Ishikawa (cell line): ENCODE results near the gene PKP1.

ENCODE experiments used
- CEBPB ChIP-seq: IDR thresholded peaks from 2 replicates; pipeline ENCODE4 v1.6.1; 2012
- CREB1 ChIP-seq: IDR thresholded peaks from 2 replicates; pipeline ENCODE4 v1.6.1; 2012; ENCODE audit warnings: low read depth
- EGR1 ChIP-seq: IDR thresholded peaks from 2 replicates; pipeline ENCODE4 v1.6.1; 2012
- EP300 ChIP-seq: IDR thresholded peaks from 2 replicates; pipeline ENCODE4 v1.6.1; 2012; ENCODE audit warnings: borderline replicate concordance
- FOXM1 ChIP-seq: IDR thresholded peaks from 2 replicates; pipeline ENCODE4 v1.6.1; 2012; ENCODE audit warnings: low read depth, borderline replicate concordance
- RAD21 ChIP-seq: IDR thresholded peaks from 2 replicates; pipeline ENCODE4 v1.6.1; 2012; ENCODE audit warnings: low read depth
- TAF1 ChIP-seq: IDR thresholded peaks from 2 replicates; pipeline ENCODE4 v1.6.1; 2012; ENCODE audit warnings: low read depth, mild to moderate bottlenecking
- TCF12 ChIP-seq: IDR thresholded peaks from 2 replicates; pipeline ENCODE4 v1.6.1; 2012; ENCODE audit warnings: low read depth
- TEAD4 ChIP-seq: IDR thresholded peaks from 2 replicates; pipeline ENCODE4 v1.6.1; 2012
- USF1 ChIP-seq: IDR thresholded peaks from 2 replicates; pipeline ENCODE4 v1.6.1; 2012
- YY1 ChIP-seq: IDR thresholded peaks from 2 replicates; pipeline ENCODE4 v1.6.1; 2012; ENCODE audit warnings: low read depth
- TF ChIP-seq, protein P1 (sequence below): IDR thresholded peaks from 2 replicates; pipeline ENCODE4 v1.6.1; 2012
- TF ChIP-seq, protein P2 (sequence below): IDR thresholded peaks from 2 replicates; pipeline ENCODE4 v1.6.1; 2012; ENCODE audit warnings: low read depth, mild to moderate bottlenecking

PKP1 gene

DNA sequence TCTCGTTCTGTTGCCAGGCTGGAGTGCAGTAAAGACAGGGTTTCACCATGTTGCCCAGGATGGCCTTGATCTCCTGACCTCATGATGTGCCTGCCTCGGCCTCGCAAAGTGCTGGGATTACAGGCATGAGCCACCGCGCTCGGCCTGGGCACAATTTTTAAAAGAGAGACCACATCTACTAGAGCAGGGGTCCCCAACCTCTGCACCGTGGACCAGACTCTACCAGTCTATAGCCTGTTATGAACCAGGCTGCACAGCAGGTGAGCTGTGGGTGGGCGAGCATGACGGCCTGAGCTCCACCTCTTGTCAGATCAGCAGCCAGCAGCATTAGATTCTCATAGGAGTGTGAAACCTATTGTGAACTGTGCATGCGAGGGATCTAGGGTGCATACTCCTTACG lies 73.4 kb downstream of the PKP1 start:
- TF ChIP-seq, protein P1, sequence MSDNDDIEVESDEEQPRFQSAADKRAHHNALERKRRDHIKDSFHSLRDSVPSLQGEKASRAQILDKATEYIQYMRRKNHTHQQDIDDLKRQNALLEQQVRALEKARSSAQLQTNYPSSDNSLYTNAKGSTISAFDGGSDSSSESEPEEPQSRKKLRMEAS = no peak
- no peak for TF ChIP-seq YY1
- no peak for TF ChIP-seq TCF12
- no peak for TF ChIP-seq RAD21
- 0 out of 2 replicates have a peak, but pooled peaks have one; percentile 8 for TF ChIP-seq EGR1
- TF ChIP-seq EP300 = no peak

DNA sequence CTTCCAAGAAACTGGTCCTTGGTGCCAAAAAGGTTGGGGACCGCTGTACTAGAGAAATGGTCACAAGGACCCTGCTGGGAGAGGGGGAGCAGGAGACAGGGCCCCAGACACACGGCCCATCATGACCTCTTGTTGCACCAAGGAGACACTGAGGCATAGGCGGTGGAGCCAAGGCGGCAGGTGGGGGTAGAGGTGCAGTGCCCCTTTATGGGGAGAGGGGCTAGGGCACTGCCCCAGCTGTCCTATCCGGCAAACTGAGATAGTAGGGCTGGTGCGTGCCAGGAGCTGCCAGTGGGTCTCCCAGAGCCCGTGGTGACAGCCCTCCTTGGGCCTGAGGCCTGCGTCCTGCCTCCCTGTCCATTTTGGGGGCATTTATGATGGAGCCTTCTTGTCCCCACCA lies 73.9 kb downstream of the PKP1 start:
- no peak for TF ChIP-seq CREB1
- TF ChIP-seq, protein P2, sequence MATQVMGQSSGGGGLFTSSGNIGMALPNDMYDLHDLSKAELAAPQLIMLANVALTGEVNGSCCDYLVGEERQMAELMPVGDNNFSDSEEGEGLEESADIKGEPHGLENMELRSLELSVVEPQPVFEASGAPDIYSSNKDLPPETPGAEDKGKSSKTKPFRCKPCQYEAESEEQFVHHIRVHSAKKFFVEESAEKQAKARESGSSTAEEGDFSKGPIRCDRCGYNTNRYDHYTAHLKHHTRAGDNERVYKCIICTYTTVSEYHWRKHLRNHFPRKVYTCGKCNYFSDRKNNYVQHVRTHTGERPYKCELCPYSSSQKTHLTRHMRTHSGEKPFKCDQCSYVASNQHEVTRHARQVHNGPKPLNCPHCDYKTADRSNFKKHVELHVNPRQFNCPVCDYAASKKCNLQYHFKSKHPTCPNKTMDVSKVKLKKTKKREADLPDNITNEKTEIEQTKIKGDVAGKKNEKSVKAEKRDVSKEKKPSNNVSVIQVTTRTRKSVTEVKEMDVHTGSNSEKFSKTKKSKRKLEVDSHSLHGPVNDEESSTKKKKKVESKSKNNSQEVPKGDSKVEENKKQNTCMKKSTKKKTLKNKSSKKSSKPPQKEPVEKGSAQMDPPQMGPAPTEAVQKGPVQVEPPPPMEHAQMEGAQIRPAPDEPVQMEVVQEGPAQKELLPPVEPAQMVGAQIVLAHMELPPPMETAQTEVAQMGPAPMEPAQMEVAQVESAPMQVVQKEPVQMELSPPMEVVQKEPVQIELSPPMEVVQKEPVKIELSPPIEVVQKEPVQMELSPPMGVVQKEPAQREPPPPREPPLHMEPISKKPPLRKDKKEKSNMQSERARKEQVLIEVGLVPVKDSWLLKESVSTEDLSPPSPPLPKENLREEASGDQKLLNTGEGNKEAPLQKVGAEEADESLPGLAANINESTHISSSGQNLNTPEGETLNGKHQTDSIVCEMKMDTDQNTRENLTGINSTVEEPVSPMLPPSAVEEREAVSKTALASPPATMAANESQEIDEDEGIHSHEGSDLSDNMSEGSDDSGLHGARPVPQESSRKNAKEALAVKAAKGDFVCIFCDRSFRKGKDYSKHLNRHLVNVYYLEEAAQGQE = no peak
- TF ChIP-seq, protein P1 = no peak

GRCh38 chr1:201357636-201358348 lies 74.5 kb downstream of the PKP1 start:
- TF ChIP-seq, protein P2 = no peak
- TF ChIP-seq TCF12 (no peak), TAF1 (no peak)
- TF ChIP-seq, protein P1 = no peak

DNA sequence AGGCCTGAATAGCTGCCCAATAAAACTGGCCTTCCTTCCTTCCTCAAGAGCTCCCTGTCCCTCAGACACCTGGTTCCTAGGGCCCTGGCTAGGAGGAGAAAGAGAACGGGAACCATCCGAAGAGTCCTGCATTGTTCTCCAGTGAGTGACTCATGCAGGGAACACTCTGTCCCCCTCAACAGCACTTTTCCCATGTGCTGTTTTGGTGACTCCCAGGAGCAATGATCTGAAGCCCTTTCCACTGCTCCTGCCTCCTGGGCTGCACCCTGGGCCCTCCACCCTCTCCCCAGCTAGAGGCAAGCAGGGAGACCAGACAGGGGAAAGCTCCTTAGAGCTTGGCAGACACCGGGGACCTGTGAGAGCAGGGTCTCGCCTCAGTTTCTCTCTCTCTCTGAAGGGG lies 75.3 kb downstream of the PKP1 start:
- TF ChIP-seq CEBPB (no peak), FOXM1 (no peak), EGR1 (no peak), TEAD4 (no peak), CREB1 (no peak), USF1 (no peak)
- TF ChIP-seq, protein P1 = peak; percentile 42; the same call in 1 of the 2 replicates

DNA sequence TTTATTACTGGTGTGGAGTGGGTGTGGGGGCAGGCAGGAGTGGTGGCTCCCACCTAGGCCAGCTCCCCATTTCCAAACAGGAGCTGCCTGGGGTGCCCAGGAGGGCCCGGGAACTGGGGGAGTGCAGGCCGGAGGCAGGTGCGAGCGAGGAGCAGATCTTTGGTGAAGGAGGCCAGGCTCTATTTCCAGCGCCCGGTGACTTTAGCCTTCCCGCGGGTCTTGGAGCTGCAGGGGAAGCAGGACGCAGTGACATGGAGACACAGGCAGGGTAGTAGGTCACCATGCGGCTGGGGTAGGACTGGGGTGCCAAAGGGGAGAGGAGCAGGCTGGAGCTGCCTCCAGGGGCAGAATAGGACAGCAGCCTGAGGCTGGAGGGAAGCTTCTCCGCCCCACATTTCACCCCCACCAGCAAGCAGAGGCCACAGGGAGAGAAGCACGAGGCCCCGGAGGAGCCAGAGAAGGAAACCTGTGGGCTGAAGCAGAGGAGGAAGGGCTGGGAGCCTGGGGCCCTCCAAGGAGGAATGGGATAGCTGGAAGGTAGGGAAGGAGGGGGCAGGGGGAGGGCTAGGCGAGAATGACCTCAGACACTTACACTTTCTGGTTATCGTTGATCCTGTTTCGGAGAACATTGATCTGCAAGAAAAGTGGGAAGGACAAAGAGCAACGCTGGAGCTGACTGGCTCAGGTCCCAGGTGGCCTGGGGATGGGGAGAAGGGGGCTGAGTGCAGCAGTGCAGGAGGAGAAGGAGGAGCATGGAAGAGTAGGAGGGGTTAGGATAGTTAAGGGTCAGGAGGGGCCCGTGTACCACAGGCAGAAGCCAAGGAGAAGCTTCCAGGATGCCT lies 75.9 kb downstream of the PKP1 start:
- no peak for TF ChIP-seq FOXM1
- TF ChIP-seq TAF1 = no peak
- TF ChIP-seq USF1 = no peak
- TF ChIP-seq, protein P2 = no peak
- no peak for TF ChIP-seq CREB1
- TF ChIP-seq TEAD4 = no peak
